Measurements from ENCODE around the gene KRTAP29-1.
A peak's percentile ranks its signal among the peaks of the same experiment; 100 is the strongest.

The KRTAP29-1 gene

DNA sequence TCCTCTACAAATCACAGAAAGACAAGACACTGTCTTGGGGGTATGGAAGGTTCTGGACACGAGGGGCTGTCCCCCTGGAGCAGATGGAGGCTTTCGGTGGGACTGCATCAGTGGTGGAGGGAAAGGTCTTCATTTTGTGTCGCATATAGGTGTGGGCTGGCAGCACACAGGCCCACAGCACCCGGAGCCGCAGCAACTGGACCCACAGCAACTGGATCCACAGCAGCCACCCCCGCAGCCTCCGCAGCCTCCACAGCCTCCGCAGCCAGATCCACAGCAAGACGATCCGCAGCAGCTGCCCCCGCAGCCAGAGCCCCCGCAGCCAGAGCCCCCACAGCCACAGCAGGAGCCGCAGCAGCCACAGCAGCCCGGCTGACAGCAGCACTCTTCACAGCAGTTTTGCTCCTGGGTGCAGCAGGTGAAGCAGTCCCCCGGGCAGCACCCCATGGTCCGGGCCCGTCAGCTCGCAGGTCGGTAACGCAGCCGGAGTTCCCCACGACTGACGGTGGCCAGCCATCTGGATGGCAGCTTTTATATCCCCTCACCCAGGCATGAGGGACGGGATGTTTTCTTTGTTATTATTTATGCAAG, 12.6 kb upstream of the KRTAP29-1 start, which contains the start of gene KRTAP17-1:
Gene KRTAP17-1 (minus strand): TSS at position 507 of the 591 bp plus-strand sequence. CDS start 60 bp downstream, at position 447.
- no peak for DNase-seq
- Histone ChIP-seq H3K9me3 (ENCODE audit: insufficient read depth, low read length, severe bottlenecking) (no peaks in the 10 kb centered on the region), H3K4me1 (ENCODE audit: insufficient read depth, low read length) (no peaks in the 10 kb centered on the region), H3K4me2 (ENCODE audit: insufficient read depth, low read length) (no peak within 1 kb of the TSS), H3K27me3 (ENCODE audit: insufficient read depth, low read length, poor library complexity) (peaks cover 3% of the 10 kb centered on the region), H4K20me1 (ENCODE audit: insufficient read depth, low read length) (no peaks in the 10 kb centered on the region), H2AFZ (ENCODE audit: low read depth, low read length) (no peak within 1 kb of the TSS), H3K27ac (ENCODE audit: low read length) (no peak within 1 kb of the TSS), H3K36me3 (ENCODE audit: insufficient read depth, low read length) (no peaks in the 10 kb centered on the region), H3K4me3 (ENCODE audit: low read depth in 1 of 2, low read length in 2 of 2) (no peak within 1 kb of the TSS), H3K9ac (ENCODE audit: low read depth, low read length) (no peak within 1 kb of the TSS), H3K79me2 (ENCODE audit: insufficient read depth, low read length) (no peaks in the 10 kb centered on the region)
- no peak for ATAC-seq (ENCODE audit: insufficient read depth, low read depth)
- no peak for TF ChIP-seq EZH2 (IDR thresholded peaks at IDR 0.05; ENCODE audit: borderline replicate concordance, low read depth, low read length, severe bottlenecking)
- no peak for TF ChIP-seq CTCF (IDR thresholded peaks at IDR 0.05; ENCODE audit: borderline replicate concordance, extremely low read depth, low read length, poor library complexity, severe bottlenecking)

- H3K9me3 ChIP-seq (ENCODE audit: insufficient read depth, low read length, severe bottlenecking) = peaks cover 28% of the 10 kb centered on the region
- no peaks in the 10 kb centered on the region for H3K79me2 ChIP-seq (ENCODE audit: insufficient read depth, low read length)
- H3K4me1 ChIP-seq (ENCODE audit: insufficient read depth, low read length) = peaks cover 20% of the 10 kb centered on the region
- no peak for DNase-seq
- H4K20me1 ChIP-seq (ENCODE audit: insufficient read depth, low read length) = no peaks in the 10 kb centered on the region
- no peak for TF ChIP-seq EZH2 (IDR thresholded peaks at IDR 0.05; ENCODE audit: borderline replicate concordance, low read depth, low read length, severe bottlenecking)
- TF ChIP-seq CTCF (IDR thresholded peaks at IDR 0.05; ENCODE audit: borderline replicate concordance, extremely low read depth, low read length, poor library complexity, severe bottlenecking) = no peak
- no peak overlapping the region for H3K4me2 ChIP-seq (ENCODE audit: insufficient read depth, low read length)
- no peak overlapping the region for H2AFZ ChIP-seq (ENCODE audit: low read depth, low read length)
- H3K9ac ChIP-seq (ENCODE audit: low read depth, low read length) = no peak overlapping the region
- no peak for ATAC-seq (ENCODE audit: insufficient read depth, low read depth)
- H3K36me3 ChIP-seq (ENCODE audit: insufficient read depth, low read length) = no peaks in the 10 kb centered on the region
- no peak overlapping the region for H3K27ac ChIP-seq (ENCODE audit: low read length)
- peaks cover under 1% of the 10 kb centered on the region for H3K27me3 ChIP-seq (ENCODE audit: insufficient read depth, low read length, poor library complexity)
- no peak overlapping the region for H3K4me3 ChIP-seq (ENCODE audit: low read depth in 1 of 2, low read length in 2 of 2)
These were observed 8.5 kb upstream of the KRTAP29-1 start for GRCh38 chr17:41311111-41311510.

DNA sequence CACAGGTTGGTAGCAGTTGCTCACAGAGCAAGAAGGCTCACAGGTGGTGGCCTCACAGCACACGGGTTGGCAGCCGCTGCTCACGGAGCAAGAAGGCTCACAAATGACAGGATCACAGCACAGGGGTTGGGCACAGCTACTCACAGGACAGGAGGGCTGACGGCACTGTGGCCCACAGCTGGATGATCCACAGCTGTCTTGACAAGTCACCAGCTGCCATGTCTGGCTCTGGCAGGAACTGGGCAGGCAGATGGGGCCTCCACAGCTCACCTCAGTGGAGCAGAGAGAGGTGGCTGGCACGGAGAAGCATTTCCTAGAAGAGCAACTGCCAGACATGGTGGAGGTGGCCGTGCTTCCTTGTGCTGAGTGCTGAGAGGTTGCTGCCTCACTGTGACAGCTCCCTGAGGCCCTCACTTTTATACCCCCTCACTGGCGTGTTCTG, 6.3 kb upstream of the KRTAP29-1 start, which contains the start of gene KRTAP16-1:
Gene KRTAP16-1 (minus strand): TSS at position 392 of the 442 bp plus-strand sequence. CDS start 56 bp downstream, at position 336.
- Histone ChIP-seq H3K27ac (ENCODE audit: low read length) (peak within 1 kb of the TSS; percentile 82), H3K4me3 (ENCODE audit: low read depth in 1 of 2, low read length in 2 of 2) (peak within 1 kb of the TSS in 1 of 2 experiments; percentile 15; a peak in 1 of 4 replicates), H3K27me3 (ENCODE audit: insufficient read depth, low read length, poor library complexity) (no peaks in the 10 kb centered on the region), H3K9me3 (ENCODE audit: insufficient read depth, low read length, severe bottlenecking) (peaks cover 28% of the 10 kb centered on the region), H3K4me2 (ENCODE audit: insufficient read depth, low read length) (peak within 1 kb of the TSS; percentile 16; the same call in 1 of the 2 replicates), H2AFZ (ENCODE audit: low read depth, low read length) (peak within 1 kb of the TSS; percentile 24), H3K9ac (ENCODE audit: low read depth, low read length) (peak within 1 kb of the TSS; percentile 14; the same call in 1 of the 2 replicates), H3K79me2 (ENCODE audit: insufficient read depth, low read length) (no peaks in the 10 kb centered on the region), H4K20me1 (ENCODE audit: insufficient read depth, low read length) (no peaks in the 10 kb centered on the region), H3K4me1 (ENCODE audit: insufficient read depth, low read length) (peaks cover 20% of the 10 kb centered on the region), H3K36me3 (ENCODE audit: insufficient read depth, low read length) (no peaks in the 10 kb centered on the region)
- TF ChIP-seq EZH2 (IDR thresholded peaks at IDR 0.05; ENCODE audit: borderline replicate concordance, low read depth, low read length, severe bottlenecking) (no peak), CTCF (IDR thresholded peaks at IDR 0.05; ENCODE audit: borderline replicate concordance, extremely low read depth, low read length, poor library complexity, severe bottlenecking) (no peak)
- DNase-seq (peak; percentile 65), ATAC-seq (ENCODE audit: insufficient read depth, low read depth) (peak; percentile 67)

Data from DND-41 (cell line).